Measurements from ENCODE around the gene PLA2G6. TPM values are rescaled to one million over a fixed set of nuclear protein-coding genes. Genes with fewer than 3 reads are reported as not detected.

The PLA2G6 gene
- total RNA-seq, 2 experiments from 2014 or later: 41.1 to 71.4 TPM

DNA sequence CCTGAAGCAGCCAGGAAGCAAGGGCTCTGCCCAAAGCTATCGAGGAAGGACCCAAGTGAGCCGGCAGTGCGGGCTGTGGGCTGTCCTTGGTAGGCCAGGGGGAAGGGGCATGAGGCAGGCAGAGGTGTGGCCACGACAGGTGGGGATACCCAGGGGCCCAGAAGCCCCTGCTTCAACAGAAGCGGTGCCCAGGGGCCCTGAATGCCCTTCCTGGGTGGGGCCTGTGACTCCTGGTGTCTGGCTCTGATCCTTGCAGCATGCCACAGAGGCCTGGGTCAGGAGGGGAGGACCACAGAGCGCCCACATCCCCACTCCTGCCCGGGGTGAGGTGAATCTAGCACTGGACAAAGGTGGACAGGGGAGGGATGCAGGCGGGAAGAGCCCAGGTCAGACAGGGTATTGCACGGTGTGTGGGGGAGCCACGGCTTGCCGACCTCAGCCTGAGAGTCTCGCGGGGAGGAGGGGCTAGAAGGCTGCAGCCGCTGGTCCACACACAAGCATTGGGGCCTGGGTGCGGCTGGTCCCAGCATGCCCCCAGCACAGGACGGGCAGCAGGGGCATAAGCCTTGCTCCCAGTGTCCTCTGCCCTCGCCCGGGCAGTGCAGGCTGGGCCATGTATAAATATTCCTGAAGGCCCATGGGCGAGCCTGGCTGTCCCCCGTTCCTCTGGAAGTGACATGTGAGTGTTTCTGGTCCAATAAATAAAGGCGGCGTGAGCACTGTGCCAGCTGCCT lies 39.2 kb upstream of the PLA2G6 start:
- no peak overlapping the region for H3K4me3 Mint-ChIP-seq
- H3K27me3 Mint-ChIP-seq: no peaks in the 10 kb centered on the region
- H3K36me3 Mint-ChIP-seq: no peaks in the 10 kb centered on the region
- H3K27ac Mint-ChIP-seq: no peak overlapping the region
- CTCF ChIA-PET: interaction anchor here (1.5 kb wide), 1 partner anchor 168 kb away, joined by 5 read pairs; no protein-coding TSS in a partner anchor
- DNase-seq: no peak
- ATAC-seq: no peak
- H3K9me3 Mint-ChIP-seq (ENCODE audit: low read depth): no peaks in the 10 kb centered on the region
- H3K4me1 Mint-ChIP-seq: peaks cover 18% of the 10 kb centered on the region

DNA sequence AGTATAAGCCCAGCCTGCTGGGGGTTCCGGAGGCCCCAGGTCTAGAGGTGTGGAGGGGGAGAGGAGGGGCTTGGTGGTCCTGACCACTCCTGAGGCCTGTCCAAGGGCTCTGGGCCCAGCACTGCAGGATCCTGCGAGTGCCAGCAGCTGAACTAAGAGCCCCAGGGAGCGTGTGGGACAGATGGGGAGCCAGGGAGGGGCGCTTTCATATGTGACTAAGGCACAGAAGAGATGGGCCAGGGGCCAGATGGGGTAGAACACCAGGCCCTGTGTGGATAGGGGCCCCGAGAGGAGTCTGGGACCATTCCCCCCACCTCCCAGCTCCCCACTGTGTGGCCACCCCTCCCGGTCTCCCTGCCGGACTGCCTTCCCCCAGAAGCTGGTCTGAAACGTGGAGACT lies 38.5 kb upstream of the PLA2G6 start:
- Mint-ChIP-seq H3K4me1 (peaks cover 18% of the 10 kb centered on the region), H3K36me3 (no peaks in the 10 kb centered on the region), H3K9me3 (ENCODE audit: low read depth) (no peaks in the 10 kb centered on the region), H3K27ac (no peak overlapping the region), H3K27me3 (no peaks in the 10 kb centered on the region), H3K4me3 (no peak overlapping the region)
- DNase-seq: no peak
- CTCF ChIA-PET: interaction anchor here (1.5 kb wide), 1 partner anchor 168 kb away, joined by 5 read pairs; no protein-coding TSS in a partner anchor
- ATAC-seq: no peak

DNA sequence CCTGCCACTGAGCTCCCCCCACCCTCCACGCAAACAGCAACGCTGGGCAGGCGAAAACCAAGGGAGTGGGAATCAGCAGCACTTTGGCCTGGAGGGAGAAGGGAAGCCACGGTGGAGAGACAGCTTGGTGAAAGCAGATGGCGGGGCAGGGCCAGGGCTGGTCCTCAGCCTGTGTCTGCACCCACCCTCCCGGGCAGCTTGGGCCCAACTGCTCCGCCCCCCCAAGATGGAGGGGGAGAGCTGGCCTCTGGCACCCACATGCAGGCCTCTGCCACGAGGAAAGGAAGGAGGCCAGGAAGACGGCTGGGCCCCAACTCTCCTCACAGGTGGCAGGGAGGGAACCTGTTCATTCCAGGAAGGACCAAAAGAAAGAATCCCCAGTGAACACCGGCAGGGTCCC lies 38.0 kb upstream of the PLA2G6 start:
- no peak overlapping the region for H3K4me3 Mint-ChIP-seq
- no peaks in the 10 kb centered on the region for H3K9me3 Mint-ChIP-seq (ENCODE audit: low read depth)
- DNase-seq (no peak), ATAC-seq (no peak)
- H3K4me1 Mint-ChIP-seq: peaks cover 18% of the 10 kb centered on the region
- no peaks in the 10 kb centered on the region for H3K36me3 Mint-ChIP-seq
- H3K27ac Mint-ChIP-seq: peak overlapping the region; percentile 57
- CTCF ChIA-PET: interaction anchor here (1.5 kb wide), 1 partner anchor 167 kb away, joined by 5 read pairs; no protein-coding TSS in a partner anchor
- H3K27me3 Mint-ChIP-seq: no peaks in the 10 kb centered on the region

DNA sequence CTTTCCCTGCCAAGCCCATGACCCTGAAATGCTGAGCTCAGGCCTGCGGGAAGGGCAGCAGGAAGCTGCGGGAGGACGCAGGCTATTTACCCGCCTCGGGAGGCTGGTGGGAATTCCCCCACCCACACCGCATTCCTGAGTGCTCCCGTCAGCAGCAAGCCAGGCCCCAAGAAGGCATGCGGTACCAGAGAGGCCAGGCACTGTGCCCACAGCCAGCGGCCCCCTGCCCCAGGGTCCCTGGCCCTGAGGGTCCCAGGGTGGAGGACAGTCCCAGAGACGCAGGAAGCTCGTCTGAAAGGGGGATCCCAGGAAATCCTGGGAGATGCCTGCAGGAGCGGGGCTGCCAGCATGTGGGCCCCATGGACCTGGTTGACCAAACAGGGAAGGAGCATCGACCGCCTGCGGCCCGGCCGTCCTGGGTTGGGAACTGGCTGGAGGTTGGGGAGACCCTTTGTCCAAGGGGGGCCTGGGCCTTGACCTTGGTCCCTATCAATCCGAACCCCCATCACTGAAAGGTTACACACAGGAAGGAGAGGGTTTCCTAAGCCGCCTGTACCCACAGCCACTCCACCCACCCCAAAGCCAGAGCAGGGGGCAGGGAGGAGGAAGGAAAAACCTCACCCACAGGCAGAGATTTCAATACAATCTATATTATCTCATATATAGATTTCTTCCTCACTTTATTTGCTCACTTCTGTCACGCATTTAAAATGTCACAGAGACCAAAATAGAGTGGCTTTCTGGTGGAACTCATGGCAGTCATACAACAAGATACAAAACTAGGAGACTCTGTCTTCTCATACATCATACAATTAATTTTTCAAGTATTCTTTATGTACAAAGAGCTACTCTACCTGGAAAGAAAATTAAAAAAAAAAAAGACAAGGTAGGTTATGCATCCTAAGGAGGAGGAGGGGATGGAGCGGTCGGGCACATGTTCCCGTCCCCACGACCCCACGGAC lies 37.3 kb upstream of the PLA2G6 start:
- no peak for DNase-seq

DNA sequence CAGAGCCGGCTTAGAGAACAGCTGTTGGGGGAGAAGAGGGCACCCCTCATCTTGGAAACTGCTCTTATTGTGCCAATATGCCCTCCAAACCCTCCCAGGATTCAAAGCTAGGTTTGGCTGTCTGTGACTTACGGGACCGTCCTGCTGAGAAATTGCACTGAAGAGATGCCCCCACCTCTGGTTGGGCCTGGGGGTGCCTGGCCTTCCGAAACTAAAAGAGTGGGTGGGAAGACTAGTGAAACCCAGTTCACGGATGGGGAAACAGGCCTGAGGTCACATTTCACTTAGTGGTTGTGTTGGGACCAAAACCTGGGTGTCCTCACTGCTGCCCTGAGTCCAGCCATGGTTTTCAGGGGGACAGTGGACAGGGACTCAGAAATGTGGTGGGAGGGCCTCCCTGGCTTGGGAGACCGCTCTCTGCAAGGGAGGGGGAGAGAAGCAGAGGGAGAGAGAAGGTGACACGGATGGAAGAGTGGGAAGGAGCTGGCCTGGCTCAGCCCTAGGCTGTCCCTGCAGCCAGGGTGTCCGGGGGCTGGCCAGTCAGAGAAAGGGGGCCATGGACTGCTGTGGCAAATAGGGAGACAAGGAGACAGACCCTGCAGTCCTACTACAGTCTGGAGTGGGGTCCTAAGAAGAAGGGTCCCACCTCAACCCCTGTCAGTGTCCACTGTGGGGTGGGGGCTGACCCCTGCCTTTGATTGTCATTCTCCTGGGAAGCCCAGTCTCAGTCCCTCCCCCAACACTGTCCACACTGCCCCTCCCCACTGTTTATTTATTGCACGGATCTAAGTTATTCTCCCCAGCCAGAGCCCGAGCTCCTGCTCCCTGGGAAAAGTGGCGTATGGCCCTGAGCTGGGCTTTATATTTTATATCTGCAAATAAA lies 33.8 kb upstream of the PLA2G6 start:
- H3K9me3 Mint-ChIP-seq (ENCODE audit: low read depth): no peaks in the 10 kb centered on the region
- CTCF ChIA-PET: interaction anchor here (1.2 to 1.6 kb wide), 5 partner anchors 12 to 163 kb away, joined by 3 to 10 read pairs (median 6); no protein-coding TSS in a partner anchor
- no peak overlapping the region for H3K4me3 Mint-ChIP-seq
- H3K36me3 Mint-ChIP-seq: peaks cover 4% of the 10 kb centered on the region
- ATAC-seq: no peak
- H3K27ac Mint-ChIP-seq: no peak overlapping the region
- H3K4me1 Mint-ChIP-seq: peaks cover 26% of the 10 kb centered on the region
- peaks cover 4% of the 10 kb centered on the region for H3K27me3 Mint-ChIP-seq
- DNase-seq: no peak

More for the DNA sequence above, 37.3 kb upstream of the PLA2G6 start:
- Mint-ChIP-seq H3K27me3 (peaks cover 3% of the 10 kb centered on the region), H3K36me3 (no peaks in the 10 kb centered on the region), H3K9me3 (ENCODE audit: low read depth) (no peaks in the 10 kb centered on the region), H3K27ac (peak overlapping the region; percentile 57), H3K4me3 (no peak overlapping the region), H3K4me1 (peaks cover 20% of the 10 kb centered on the region)
- CTCF ChIA-PET: interaction anchor here (1.5 kb wide), 1 partner anchor 166 kb away, joined by 5 read pairs; no protein-coding TSS in a partner anchor
- no peak for ATAC-seq

DNA sequence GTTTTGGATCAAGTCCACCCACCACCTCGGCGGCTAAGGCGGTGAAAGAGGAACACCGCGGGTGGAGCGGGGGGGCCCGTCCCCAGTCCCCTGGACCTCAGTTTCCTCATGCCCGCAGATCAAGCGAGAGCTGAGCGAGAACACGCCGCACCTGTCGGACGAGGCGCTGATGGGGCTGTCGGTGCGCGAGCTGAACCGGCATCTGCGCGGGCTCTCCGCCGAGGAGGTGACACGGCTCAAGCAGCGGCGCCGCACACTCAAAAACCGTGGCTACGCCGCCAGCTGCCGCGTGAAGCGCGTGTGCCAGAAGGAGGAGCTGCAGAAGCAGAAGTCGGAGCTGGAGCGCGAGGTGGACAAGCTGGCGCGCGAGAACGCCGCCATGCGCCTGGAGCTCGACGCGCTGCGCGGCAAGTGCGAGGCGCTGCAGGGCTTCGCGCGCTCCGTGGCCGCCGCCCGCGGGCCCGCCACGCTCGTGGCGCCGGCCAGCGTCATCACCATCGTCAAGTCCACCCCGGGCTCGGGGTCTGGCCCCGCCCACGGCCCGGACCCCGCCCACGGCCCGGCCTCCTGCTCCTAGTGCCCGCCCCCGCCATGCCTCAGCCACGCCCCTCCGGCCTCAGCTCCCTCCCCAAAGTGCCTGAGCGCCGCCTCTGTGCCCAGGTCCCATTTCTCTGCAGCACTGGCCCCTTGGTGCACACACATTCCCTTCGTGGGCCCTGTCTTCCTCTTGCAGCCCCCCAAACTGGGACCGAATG lies 32.8 kb upstream of the PLA2G6 start:
- H3K27me3 Mint-ChIP-seq: peaks cover 4% of the 10 kb centered on the region
- peak overlapping the region; percentile 36 for H3K4me3 Mint-ChIP-seq
- H3K36me3 Mint-ChIP-seq: peaks cover 4% of the 10 kb centered on the region
- ATAC-seq (peak; percentile 90), DNase-seq (peak; percentile 78)
- CTCF ChIA-PET: interaction anchor here (1.0 to 1.6 kb wide), 6 partner anchors 11 to 162 kb away, joined by 3 to 10 read pairs (median 4); partner anchors contain the start of genes MAFF and PLA2G6
- no peaks in the 10 kb centered on the region for H3K9me3 Mint-ChIP-seq (ENCODE audit: low read depth)
- H3K27ac Mint-ChIP-seq: no peak overlapping the region
- peaks cover 25% of the 10 kb centered on the region for H3K4me1 Mint-ChIP-seq

DNA sequence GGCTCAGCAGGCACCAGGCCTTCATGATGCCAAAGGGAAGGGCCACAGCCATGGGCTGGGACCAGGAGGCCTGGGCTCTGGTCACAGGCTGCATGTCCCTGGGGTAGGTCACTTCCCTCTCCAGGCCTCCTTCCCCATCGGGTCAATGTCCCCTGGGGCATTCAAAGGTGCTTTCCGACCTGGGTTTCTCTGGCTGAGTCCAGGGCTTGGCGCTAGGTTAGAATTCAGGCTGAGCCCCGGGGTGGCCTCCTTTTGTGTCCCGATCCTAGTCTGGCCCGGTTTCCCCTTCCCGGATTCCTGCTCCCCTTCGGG lies 32.3 kb upstream of the PLA2G6 start:
- ATAC-seq (no peak), DNase-seq (no peak)
- CTCF ChIA-PET: interaction anchor here (1.0 to 1.6 kb wide), 5 partner anchors 10 to 99 kb away, joined by 3 to 10 read pairs (median 3); partner anchors contain the start of genes MAFF and PLA2G6
- H3K9me3 Mint-ChIP-seq (ENCODE audit: low read depth): no peaks in the 10 kb centered on the region
- no peak overlapping the region for H3K27ac Mint-ChIP-seq
- peaks cover 19% of the 10 kb centered on the region for H3K4me1 Mint-ChIP-seq
- H3K36me3 Mint-ChIP-seq: peaks cover 4% of the 10 kb centered on the region
- peaks cover 4% of the 10 kb centered on the region for H3K27me3 Mint-ChIP-seq
- no peak overlapping the region for H3K4me3 Mint-ChIP-seq

DNA sequence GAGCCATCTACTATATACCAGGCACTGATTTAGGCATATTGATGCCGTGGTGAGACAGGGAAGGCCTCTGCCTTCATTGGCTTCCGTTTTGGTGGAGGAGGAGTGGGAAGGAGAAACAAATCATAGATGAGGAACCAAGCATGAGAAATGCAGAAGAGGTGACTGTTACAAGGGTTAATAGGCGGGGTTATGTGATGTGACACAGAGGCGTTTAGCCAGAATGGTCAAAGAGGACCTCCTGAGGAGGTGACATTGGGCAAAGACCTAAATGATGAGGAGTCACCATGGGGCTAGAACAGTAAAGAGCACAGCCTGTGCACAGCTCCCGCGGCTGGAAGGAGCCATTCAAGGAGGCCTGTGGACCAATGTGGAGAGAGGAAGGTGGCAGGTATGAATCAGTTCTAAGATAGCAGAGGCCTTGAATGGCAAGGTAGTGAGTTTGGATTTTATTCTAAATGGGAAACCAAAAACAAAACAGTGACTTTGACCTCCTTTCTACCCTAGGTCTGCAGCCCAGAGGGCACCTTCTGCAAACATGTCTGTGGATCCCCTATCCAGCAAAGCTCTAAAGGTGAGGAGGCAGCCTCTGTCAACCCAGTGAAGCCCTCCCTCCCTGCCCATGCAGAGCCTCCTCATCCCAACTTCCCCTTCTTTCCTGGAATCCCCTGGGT lies 31.8 kb upstream of the PLA2G6 start:
- peaks cover 4% of the 10 kb centered on the region for H3K36me3 Mint-ChIP-seq
- H3K4me1 Mint-ChIP-seq: peaks cover 14% of the 10 kb centered on the region
- peaks cover 4% of the 10 kb centered on the region for H3K27me3 Mint-ChIP-seq
- H3K27ac Mint-ChIP-seq: no peak overlapping the region
- no peak for ATAC-seq
- H3K9me3 Mint-ChIP-seq (ENCODE audit: low read depth): no peaks in the 10 kb centered on the region
- DNase-seq: no peak
- H3K4me3 Mint-ChIP-seq: no peak overlapping the region
- CTCF ChIA-PET: interaction anchor here (1.1 to 1.6 kb wide), 2 partner anchors 12 to 99 kb away, joined by 3 to 10 read pairs; partner anchors contain the start of gene MAFF

DNA sequence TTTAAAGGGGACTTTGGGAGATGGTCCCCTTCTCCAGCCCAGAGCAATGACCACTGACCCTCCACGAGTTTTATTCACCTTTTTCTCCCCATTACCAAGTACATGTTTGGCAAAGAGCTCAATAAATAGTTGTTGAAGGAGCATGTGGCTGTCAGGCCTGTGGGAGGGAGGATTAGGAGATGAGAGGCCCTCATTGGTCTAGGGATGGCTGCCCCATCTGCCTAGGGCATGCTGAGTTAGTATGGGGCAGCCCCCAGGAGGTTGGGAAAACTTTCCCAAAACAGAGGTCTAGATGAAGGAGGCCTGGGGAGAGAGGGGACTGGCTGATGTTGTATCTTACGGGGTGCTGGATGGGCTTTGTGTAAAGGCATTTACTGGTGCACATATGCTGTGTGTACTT lies 30.8 kb upstream of the PLA2G6 start:
- peaks cover 4% of the 10 kb centered on the region for H3K36me3 Mint-ChIP-seq
- H3K27ac Mint-ChIP-seq: no peak overlapping the region
- peaks cover 8% of the 10 kb centered on the region for H3K4me1 Mint-ChIP-seq
- no peaks in the 10 kb centered on the region for H3K9me3 Mint-ChIP-seq (ENCODE audit: low read depth)
- H3K4me3 Mint-ChIP-seq: no peak overlapping the region
- DNase-seq (no peak), ATAC-seq (no peak)
- H3K27me3 Mint-ChIP-seq: peaks cover 4% of the 10 kb centered on the region
- CTCF ChIA-PET: interaction anchor here (1.3 kb wide), 2 partner anchors 11 to 28 kb away, joined by 3 read pairs; partner anchors contain the start of gene MAFF

DNA sequence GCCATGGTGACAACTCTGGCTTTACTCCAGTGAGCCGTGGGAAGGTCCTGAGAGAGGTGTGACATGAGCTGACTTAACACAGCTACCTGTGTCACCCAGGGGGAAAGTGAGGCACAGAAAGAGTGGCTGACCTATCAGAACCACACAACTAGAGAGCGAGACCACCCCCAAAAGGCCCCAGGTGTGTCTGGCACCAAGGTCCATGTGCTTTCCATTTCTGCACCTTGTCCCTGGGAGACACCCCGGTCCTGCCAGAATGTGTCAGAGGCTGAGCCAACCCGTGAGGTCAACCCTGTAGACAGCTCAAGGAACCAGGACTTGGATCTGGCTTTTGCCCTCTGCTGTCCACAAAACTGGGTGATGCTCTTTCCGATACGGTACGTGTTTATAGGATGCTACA lies 29.9 kb upstream of the PLA2G6 start:
- no peak for DNase-seq
- peaks cover 4% of the 10 kb centered on the region for H3K36me3 Mint-ChIP-seq
- H3K27ac Mint-ChIP-seq: no peak overlapping the region
- no peak for ATAC-seq
- H3K4me1 Mint-ChIP-seq: peaks cover 8% of the 10 kb centered on the region
- CTCF ChIA-PET: interaction anchor here (1.3 to 1.4 kb wide), 3 partner anchors 10 to 29 kb away, joined by 3 read pairs; partner anchors contain the start of gene MAFF
- no peak overlapping the region for H3K4me3 Mint-ChIP-seq
- H3K9me3 Mint-ChIP-seq (ENCODE audit: low read depth): no peaks in the 10 kb centered on the region
- H3K27me3 Mint-ChIP-seq: peaks cover 4% of the 10 kb centered on the region

DNA sequence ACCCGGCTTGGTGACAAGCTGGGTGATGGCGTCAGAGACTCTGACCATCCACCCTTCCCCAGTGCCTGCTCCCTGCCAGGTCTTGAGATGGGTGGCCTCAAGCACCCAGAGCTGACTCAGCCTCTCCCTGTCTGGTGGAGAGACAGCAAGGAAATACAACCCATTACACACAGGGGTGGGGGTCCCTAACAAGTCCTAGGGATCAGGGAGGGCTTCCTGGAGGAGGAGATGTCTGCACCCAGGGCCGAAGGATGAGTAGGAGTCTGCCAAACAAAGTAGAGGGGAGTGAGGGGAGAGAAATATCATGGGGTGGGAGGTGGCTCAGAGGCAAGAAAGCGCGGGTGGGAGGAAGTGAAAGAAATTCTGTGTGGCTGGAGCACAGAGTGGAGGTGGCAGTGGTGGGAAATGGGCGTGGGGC lies 26.9 kb upstream of the PLA2G6 start:
- CTCF ChIA-PET: interaction anchor here (1.0 kb wide), 1 partner anchor 22 kb away, joined by 3 read pairs; no protein-coding TSS in a partner anchor
- Mint-ChIP-seq H3K27me3 (no peaks in the 10 kb centered on the region), H3K4me1 (peaks cover 22% of the 10 kb centered on the region), H3K36me3 (peaks cover 4% of the 10 kb centered on the region), H3K27ac (no peak overlapping the region), H3K9me3 (ENCODE audit: low read depth) (no peaks in the 10 kb centered on the region), H3K4me3 (no peak overlapping the region)
- DNase-seq (no peak), ATAC-seq (no peak)

Data from activated CD8-positive, alpha-beta memory T cell treated with anti-CD3 and anti-CD28 coated beads, Interleukin-2, amount 10 ng/mL, durations not matched to agents 7 days and 5 days (primary cell).